Skeletal muscle satellite cell (primary cell): Measurements from ENCODE around the gene RHBDF1.

Source experiments
- H3K27me3 ChIP-seq: 2 replicates; pipeline ENCODE4 v1.7.0; 2013; ENCODE audit warnings: low read length; ENCODE audit not compliant: control insufficient read depth, insufficient read depth
- H3K36me3 ChIP-seq: 2 replicates; pipeline ENCODE4 v1.7.0; 2013; ENCODE audit warnings: mild to moderate bottlenecking, control low read depth, low read length; ENCODE audit not compliant: insufficient read depth
- H3K4me1 ChIP-seq: 2 replicates; pipeline ENCODE4 v1.7.0; 2013; ENCODE audit warnings: low read length; ENCODE audit not compliant: control insufficient read depth, insufficient read depth
- H3K4me2 ChIP-seq: 2 replicates; pipeline ENCODE4 v1.7.0; 2013; ENCODE audit warnings: mild to moderate bottlenecking, low read length
- H3K4me3 ChIP-seq: 2 replicates; pipeline ENCODE4 v1.7.0; 2013; ENCODE audit warnings: low read length
- H3K9ac ChIP-seq: 2 replicates; pipeline ENCODE4 v1.7.0; 2013; ENCODE audit warnings: mild to moderate bottlenecking, low read depth, low read length, moderate library complexity
- H3K9me3 ChIP-seq: replicated peaks from 2 replicates; pipeline ENCODE4 v1.7.0; 2013; ENCODE audit warnings: mild to moderate bottlenecking, control low read depth, low read length

RHBDF1 gene

DNA sequence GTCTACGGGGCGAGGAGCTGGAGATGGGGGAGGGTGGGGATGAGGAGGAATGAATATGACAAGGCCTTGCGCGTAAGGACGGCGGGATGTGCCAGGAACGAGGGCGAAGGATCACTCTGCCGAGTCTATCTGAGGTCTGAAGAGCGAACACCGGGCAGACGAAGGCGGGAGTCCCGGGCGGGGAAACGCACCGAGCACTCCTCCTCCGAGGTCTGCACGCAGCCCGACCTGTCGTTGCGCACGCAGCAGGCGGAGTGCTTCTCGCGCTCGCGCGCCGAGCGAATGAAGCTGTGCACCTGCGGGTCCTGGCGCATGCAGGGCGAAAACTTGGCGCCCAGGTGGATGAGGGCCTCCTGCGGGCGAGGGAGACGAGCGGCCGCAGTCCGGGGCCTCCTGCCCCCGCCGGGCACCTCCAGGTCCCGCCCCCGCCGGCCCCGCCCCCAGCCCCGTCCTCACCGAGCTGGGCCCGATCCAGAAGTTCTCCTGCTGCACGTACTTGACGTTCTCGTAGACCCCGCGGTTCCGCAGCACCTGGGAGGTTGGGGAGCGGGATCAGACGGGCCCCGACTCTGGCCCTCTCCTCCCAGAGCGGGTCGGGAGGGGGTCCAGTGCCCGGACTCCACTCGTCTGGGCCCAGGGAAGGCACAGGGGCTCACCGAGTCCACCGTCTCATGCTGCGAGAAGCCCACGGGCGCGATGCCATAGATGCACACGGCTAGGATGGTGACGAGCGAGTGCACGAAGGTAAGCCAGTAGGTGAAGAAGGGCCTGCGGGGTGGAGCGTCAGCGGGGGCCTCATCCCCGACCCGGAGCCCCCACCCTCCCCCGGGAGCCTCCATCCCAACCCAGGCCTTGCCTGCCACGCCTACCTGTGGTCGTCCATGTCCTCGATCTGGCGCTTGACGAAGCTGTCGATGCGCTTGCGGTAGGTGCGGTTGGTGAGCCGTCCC is 11.2 kb downstream of the RHBDF1 start:
- H3K36me3 ChIP-seq, result peaks cover 84% of the 10 kb centered on the region
- no peak overlapping the region for H3K9ac ChIP-seq
- H3K4me1 ChIP-seq, result peaks cover 5% of the 10 kb centered on the region
- no peak overlapping the region for H3K4me2 ChIP-seq
- no peak overlapping the region for H3K4me3 ChIP-seq
- no peaks in the 10 kb centered on the region for H3K9me3 ChIP-seq
- H3K27me3 ChIP-seq, result no peaks in the 10 kb centered on the region

DNA sequence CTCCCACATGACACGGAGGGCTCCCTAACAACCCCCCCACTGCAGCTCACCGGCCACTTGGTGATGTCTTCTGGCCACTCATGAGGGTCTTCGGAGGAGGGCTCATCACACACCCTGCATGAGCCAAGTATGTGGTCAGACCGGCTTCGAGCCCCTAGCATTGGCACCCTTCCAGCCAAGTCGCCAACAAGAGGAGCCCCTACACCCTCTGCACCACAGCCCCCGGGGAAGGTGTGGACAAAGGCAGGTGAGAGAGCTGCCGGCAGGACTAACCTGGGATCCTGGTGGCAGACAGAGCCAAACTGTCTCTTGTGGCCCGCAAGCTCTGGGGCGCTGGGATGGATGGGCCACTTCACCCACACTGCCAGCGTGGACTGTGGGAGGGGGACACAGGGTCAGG is 12.3 kb downstream of the RHBDF1 start:
- H3K4me1 ChIP-seq, result no peaks in the 10 kb centered on the region
- H3K9me3 ChIP-seq, result no peaks in the 10 kb centered on the region
- no peaks in the 10 kb centered on the region for H3K27me3 ChIP-seq
- no peak overlapping the region for H3K9ac ChIP-seq
- peaks cover 94% of the 10 kb centered on the region for H3K36me3 ChIP-seq
- no peak overlapping the region for H3K4me2 ChIP-seq
- no peak overlapping the region for H3K4me3 ChIP-seq

DNA sequence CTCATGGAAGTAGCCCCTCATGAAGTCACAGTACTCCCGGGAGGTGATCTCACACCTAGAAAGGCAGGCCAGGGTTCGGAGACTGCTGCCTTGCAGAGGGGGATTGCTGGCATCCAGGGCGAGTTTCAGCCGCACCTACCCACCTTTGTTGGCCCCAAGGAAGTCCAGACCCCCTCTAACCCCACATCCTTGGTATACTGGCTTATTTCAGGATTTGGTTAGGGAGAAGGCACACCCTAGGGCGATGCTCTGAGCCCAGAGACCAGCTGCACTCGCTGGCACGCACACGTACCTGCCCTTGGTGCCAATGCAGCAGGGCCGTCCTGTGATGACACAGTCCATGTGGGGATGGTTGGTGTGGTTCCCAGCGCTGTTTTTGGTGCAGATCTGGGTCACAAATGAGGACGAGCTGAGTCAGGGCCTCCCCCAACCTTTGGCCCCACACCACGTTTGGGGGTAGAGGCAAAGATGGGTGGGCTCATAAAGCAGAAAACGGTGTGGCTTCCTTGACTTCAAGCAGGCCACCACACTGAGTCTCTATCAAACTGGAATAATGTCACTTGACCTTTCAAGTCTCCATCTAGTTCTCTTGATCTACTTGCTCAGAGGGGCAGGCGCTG is 12.9 kb downstream of the RHBDF1 start:
- Histone ChIP-seq H3K27me3 (no peaks in the 10 kb centered on the region), H3K9me3 (no peaks in the 10 kb centered on the region), H3K36me3 (peaks cover 91% of the 10 kb centered on the region), H3K4me2 (no peak overlapping the region), H3K4me1 (no peaks in the 10 kb centered on the region), H3K9ac (no peak overlapping the region), H3K4me3 (no peak overlapping the region)

DNA sequence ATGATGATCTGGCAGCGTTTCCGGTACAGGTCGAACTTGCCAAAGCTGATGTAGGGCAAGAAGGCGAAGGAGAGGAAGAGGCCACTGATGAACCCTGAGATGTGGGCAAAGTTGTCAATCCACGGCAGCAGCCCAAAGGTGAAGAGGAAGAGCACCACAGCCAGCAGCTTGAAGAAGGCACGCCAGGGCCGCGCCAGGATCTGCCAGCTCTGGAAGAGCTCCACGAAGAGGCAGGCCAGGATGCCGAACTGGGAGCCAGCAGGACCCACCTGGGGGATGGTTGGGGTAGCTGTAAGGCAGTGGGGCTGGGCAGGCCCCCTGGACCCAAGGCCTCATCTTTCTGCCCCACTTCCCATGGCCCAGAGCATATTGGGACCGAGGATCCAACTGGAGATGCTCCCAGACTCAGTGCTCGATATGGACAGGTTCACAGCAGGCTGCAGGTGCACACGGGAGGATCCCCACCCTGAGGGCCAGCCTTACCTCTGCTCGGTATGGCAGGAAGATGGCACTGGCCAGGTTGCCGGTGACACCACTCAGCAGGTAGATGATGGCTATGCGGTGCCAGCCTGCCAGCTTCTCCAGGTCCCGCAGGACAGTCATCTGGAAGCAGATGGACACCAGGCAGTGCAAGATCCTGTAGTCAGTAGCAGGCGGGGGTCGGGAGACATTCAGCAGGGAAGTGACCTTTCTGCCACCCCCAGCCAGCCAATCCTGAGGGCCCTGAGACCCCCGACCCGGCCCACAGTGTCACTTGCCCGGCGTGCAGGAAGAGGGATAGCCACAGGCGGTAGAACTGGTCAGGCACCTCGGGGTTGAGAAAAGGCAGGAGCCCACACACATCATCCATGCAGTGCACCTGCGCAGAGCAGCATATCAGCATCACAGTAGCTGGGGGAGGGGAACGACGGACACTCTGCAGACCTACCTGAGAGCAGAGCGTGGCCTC is 13.7 kb downstream of the RHBDF1 start:
- no peaks in the 10 kb centered on the region for H3K9me3 ChIP-seq
- no peaks in the 10 kb centered on the region for H3K27me3 ChIP-seq
- no peak overlapping the region for H3K9ac ChIP-seq
- H3K4me3 ChIP-seq, result no peak overlapping the region
- H3K4me2 ChIP-seq, result no peak overlapping the region
- H3K4me1 ChIP-seq, result peaks cover 4% of the 10 kb centered on the region
- peaks cover 83% of the 10 kb centered on the region for H3K36me3 ChIP-seq

DNA sequence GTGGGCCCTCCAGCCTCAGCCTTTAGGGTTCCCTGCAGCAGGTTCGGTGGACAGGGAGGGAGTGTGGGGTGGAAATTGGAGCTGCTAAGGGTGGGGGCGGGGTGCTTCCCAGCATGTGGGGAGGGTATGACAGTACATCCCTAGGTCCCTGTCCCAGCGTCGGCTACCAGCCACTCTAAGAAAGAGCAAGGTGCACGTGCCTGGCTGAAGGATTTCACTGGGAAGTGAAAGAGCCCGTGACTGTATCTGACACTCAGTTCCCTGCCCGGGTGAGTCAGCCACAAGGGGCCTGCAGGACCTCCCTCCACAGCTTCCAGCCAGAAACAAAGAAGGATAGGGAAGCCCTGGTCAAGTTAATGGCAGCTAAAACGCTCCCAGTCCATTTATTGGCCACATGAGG is 14.7 kb downstream of the RHBDF1 start:
- Histone ChIP-seq H3K4me3 (no peak overlapping the region), H3K4me1 (peaks cover 6% of the 10 kb centered on the region), H3K4me2 (no peak overlapping the region), H3K27me3 (no peaks in the 10 kb centered on the region), H3K9ac (no peak overlapping the region), H3K36me3 (peaks cover 73% of the 10 kb centered on the region), H3K9me3 (no peaks in the 10 kb centered on the region)

DNA sequence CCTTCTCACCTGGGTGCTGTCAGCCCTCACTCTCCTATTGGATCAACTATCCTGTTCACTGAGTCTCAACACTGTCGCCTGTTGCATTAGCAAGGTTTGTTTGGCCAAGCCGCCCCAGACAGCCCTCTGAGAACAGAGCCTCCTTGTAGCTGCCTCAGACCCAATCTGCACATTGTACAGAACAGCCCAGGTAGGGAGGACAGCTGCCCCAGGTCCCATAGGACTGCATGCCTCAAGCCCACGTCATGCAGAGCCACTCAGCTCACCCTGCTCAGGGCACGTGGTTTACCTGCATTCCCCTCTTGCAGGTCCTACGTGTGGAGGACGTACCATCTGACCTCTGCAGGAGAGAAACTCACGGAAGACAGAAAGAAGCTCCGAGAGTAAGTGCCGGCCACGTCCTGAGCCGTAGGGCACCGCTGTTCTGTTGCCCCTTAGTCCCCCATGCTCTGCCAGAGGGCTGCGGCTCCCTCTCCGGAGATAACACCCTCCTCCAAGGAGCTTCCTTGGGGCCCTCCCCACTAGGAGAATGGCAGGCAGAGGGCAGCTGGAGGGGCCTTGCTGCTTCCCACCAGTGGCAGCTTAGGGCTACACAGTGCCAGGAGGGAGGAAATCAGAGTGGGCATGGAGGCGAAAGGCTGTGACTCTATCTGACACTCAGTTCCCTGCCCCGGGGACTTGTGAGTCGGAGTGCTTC is 16.1 kb downstream of the RHBDF1 start:
- H3K27me3 ChIP-seq, result no peaks in the 10 kb centered on the region
- no peak overlapping the region for H3K9ac ChIP-seq
- no peak overlapping the region for H3K4me2 ChIP-seq
- H3K4me1 ChIP-seq, result peaks cover 7% of the 10 kb centered on the region
- no peak overlapping the region for H3K4me3 ChIP-seq
- H3K36me3 ChIP-seq, result peaks cover 62% of the 10 kb centered on the region
- H3K9me3 ChIP-seq, result no peaks in the 10 kb centered on the region

DNA sequence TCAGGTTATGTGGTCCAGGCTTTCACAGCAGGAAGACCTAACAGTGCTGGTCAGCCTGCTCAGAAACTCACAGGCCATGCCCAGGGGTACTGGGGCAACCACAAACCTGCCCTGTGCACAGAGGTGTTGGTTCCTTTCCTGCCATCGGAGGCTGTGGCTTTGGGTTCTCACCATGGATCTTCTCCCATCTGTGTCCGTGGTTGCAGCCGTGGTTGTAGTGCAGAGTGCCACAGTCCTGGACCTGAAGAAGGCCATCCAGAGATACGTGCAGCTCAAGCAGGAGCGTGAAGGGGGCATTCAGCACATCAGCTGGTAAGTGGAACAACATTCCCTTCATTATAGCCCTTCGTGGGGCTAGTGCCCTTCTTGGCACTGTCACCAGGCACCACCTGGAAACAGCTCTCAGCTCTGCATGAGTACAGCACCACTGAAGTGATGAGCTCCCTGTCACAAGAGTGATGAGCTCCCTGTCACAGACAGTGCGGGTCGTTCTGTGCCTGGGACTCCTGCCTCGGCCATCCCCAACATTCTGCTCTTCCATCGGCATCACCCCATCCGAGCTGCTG is 16.8 kb downstream of the RHBDF1 start:
- H3K4me1 ChIP-seq, result peaks cover 7% of the 10 kb centered on the region
- H3K9ac ChIP-seq, result no peak overlapping the region
- no peak overlapping the region for H3K4me2 ChIP-seq
- no peaks in the 10 kb centered on the region for H3K27me3 ChIP-seq
- H3K4me3 ChIP-seq, result no peak overlapping the region
- H3K36me3 ChIP-seq, result peaks cover 61% of the 10 kb centered on the region
- H3K9me3 ChIP-seq, result no peaks in the 10 kb centered on the region

DNA sequence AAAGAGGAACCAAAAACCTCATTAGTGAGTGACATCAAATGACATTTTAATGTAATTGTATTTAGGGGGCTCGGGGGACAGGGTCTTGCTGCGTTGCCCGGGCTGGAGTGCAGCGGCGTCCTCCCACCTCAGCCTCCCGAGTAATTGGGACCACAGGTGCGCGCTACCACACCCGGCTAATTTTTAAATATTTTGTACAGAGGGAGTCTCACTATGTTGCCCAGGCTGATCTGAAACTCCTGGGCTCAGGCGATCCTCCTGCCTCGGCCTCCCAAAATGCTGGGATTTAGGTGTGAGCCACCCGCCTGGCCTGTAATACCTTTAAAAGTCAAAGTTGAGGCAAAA is 18.2 kb downstream of the RHBDF1 start:
- peak overlapping the region; percentile 95 for H3K4me3 ChIP-seq
- H3K27me3 ChIP-seq, result no peaks in the 10 kb centered on the region
- H3K4me2 ChIP-seq, result peak overlapping the region; percentile 96
- peaks cover 7% of the 10 kb centered on the region for H3K4me1 ChIP-seq
- peaks cover 47% of the 10 kb centered on the region for H3K36me3 ChIP-seq
- H3K9ac ChIP-seq, result peak overlapping the region; percentile 85
- H3K9me3 ChIP-seq, result no peaks in the 10 kb centered on the region

DNA sequence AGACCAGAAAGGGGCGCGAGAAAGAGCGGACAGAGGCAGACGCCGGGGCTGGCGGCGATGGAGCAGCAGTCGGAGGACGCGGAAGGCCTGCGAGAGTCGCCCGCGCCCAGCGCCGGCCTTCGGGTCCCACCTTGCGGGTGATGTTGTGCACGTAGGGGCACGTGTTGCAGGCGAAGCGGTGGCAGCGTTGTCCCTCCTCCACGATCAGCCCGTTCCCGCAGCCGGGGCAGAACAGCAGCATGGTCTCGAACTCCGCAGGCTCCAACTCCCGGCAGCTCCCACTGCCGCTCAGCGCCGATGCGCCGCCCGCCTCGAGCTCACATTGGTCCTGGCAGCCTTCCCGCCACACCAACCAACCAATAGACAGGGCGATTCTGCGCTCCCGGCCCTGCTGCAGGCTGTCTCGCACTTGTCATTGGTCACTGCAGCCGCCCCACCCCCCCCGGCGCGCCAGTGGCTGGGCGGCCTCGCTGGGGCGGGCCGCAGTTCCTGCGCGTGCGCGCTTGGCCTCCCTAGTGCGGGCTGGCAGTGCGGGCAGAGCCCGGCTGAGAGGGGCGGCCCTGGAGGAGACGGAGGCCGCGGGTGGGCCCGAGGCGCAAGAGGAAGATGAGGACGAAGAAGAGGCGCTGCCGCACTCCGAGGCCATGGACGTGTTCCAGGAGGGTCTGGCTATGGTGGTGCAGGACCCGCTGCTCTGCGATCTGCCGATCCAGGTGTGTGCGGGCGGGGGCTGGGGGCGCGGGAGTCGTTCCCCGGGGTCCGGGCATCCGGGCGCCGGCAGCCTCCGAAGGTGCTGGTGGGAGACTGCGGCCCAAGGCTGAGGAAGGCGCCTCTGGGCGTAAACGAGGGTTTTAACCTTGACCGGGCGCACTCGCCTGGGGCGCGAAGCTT is 18.8 kb downstream of the RHBDF1 start, which contains the start of the genes POLR3K and SNRNP25:
TSS of gene POLR3K (minus strand) at position 263 of the 891 bp plus-strand sequence. CDS start at position 241, 22 bp downstream.
TSS of gene SNRNP25 (plus strand) at position 483 of the 891 bp plus-strand sequence. CDS start at position 672, 189 bp downstream.
- peak within 1 kb of the TSS; percentile 85 for H3K9ac ChIP-seq
- H3K27me3 ChIP-seq, result no peaks in the 10 kb centered on the region
- no peaks in the 10 kb centered on the region for H3K9me3 ChIP-seq
- peaks cover 7% of the 10 kb centered on the region for H3K4me1 ChIP-seq
- H3K4me2 ChIP-seq, result peak within 1 kb of the TSS; percentile 96
- H3K36me3 ChIP-seq, result peaks cover 41% of the 10 kb centered on the region
- H3K4me3 ChIP-seq, result peak within 1 kb of the TSS; percentile 95
